Measurements from ENCODE around the gene ADGRV1.
"Not testable (repeated sequence)": the region's sequence is repeated elsewhere in the genome, so short reads cannot be mapped to it uniquely, and the experiment has no call there.

The ADGRV1 gene

GRCh38 chr5:90553711-90554110 is 4.9 kb upstream of the ADGRV1 start:
- no peak for DNase-seq

- no peak for DNase-seq
Measured at GRCh38 chr5:90554358-90555006, 4.1 kb upstream of the ADGRV1 start.

- DNase-seq: no peak
Measured at GRCh38 chr5:90555666-90556065, 2.9 kb upstream of the ADGRV1 start.

- DNase-seq: no peak
Measured at GRCh38 chr5:90557391-90557790, 1.2 kb upstream of the ADGRV1 start.

GRCh38 chr5:90557871-90558270 is 726 bp upstream of the ADGRV1 start:
- peak in 1 of 2 experiments; percentile 5 for DNase-seq

- DNase-seq: no peak
Measured at GRCh38 chr5:90560771-90561170, 2.2 kb downstream of the ADGRV1 start.

GRCh38 chr5:90561766-90562165 is 3.2 kb downstream of the ADGRV1 start:
- no peak for DNase-seq

GRCh38 chr5:90562341-90562740 is 3.7 kb downstream of the ADGRV1 start:
- peak; percentile 18 to 57 for DNase-seq

- DNase-seq: peak; percentile 14 to 48
Measured at GRCh38 chr5:90563108-90563507, 4.5 kb downstream of the ADGRV1 start.

GRCh38 chr5:90565491-90565890 is 6.9 kb downstream of the ADGRV1 start:
- DNase-seq: no peak

- no peak for DNase-seq
Measured at GRCh38 chr5:90569084-90569483, 10.5 kb downstream of the ADGRV1 start.

GRCh38 chr5:90570034-90570433 is 11.4 kb downstream of the ADGRV1 start:
- no peak for DNase-seq

- DNase-seq: no peak
Measured at GRCh38 chr5:90571147-90571773, 12.7 kb downstream of the ADGRV1 start.

GRCh38 chr5:90575712-90576111 is 17.1 kb downstream of the ADGRV1 start:
- no peak for DNase-seq

- peak in 1 of 2 experiments; percentile 2 for DNase-seq
Measured at GRCh38 chr5:90576566-90576965, 18.0 kb downstream of the ADGRV1 start.

- DNase-seq: not testable (repeated sequence)
Measured at GRCh38 chr5:90579905-90580304, 21.3 kb downstream of the ADGRV1 start.

- DNase-seq: no peak
Measured at GRCh38 chr5:90581956-90582355, 23.4 kb downstream of the ADGRV1 start.

GRCh38 chr5:90585337-90585986 is 26.9 kb downstream of the ADGRV1 start:
- DNase-seq: no peak

GRCh38 chr5:90586469-90586868 is 27.9 kb downstream of the ADGRV1 start:
- DNase-seq: no peak

- no peak for DNase-seq
Measured at GRCh38 chr5:90590170-90590569, 31.6 kb downstream of the ADGRV1 start.

GRCh38 chr5:90593083-90593482 is 34.5 kb downstream of the ADGRV1 start:
- not testable (repeated sequence) for DNase-seq

- not testable (repeated sequence) for DNase-seq
Measured at GRCh38 chr5:90595766-90596165, 37.2 kb downstream of the ADGRV1 start.

- no peak for DNase-seq
Measured at GRCh38 chr5:90598293-90598692, 39.7 kb downstream of the ADGRV1 start.

GRCh38 chr5:90600307-90600706 is 41.7 kb downstream of the ADGRV1 start:
- DNase-seq: not testable (repeated sequence)
